ENCODE data around the gene SST.

DNA sequence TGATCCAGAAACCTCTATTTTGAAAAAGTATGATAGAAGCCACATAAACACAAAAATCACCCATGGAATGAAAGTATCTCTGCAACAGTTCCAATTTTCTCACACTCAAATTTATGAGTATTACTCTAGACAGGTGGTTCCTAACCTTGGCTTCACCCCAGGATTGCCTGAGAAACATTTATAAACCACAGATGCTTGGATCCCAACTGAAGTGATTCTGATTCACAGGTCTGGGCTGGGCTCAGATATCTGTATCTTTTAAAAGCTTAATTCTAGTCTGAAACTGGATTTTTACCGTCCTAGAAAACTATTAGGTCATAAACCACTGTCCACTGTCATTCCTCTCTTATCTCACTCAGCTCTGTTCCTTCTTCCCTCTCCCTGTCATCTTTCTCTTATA is 7.4 kb upstream of the SST start:
- TF ChIP-seq, protein P1, sequence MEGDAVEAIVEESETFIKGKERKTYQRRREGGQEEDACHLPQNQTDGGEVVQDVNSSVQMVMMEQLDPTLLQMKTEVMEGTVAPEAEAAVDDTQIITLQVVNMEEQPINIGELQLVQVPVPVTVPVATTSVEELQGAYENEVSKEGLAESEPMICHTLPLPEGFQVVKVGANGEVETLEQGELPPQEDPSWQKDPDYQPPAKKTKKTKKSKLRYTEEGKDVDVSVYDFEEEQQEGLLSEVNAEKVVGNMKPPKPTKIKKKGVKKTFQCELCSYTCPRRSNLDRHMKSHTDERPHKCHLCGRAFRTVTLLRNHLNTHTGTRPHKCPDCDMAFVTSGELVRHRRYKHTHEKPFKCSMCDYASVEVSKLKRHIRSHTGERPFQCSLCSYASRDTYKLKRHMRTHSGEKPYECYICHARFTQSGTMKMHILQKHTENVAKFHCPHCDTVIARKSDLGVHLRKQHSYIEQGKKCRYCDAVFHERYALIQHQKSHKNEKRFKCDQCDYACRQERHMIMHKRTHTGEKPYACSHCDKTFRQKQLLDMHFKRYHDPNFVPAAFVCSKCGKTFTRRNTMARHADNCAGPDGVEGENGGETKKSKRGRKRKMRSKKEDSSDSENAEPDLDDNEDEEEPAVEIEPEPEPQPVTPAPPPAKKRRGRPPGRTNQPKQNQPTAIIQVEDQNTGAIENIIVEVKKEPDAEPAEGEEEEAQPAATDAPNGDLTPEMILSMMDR (IDR thresholded peaks at IDR 0.05; ENCODE audit: low read depth, low read length), result no peak
- no peak for TF ChIP-seq EZH2phosphoT487 (IDR thresholded peaks at IDR 0.05; ENCODE audit: low read depth)
